Fibroblast of skin of left biceps (primary cell): ENCODE measurements around the gene DMWD.

Experiments used
- DNase-seq, 2 experiments: peaks; one replicate each; pipeline ENCODE4 v3.0.0-alpha.2; 2013; ENCODE audit warnings: low read depth in 2 of 2

Gene DMWD

GRCh38 chr19:45785781-45786532, 6.7 kb downstream of the DMWD start:
- DNase-seq: no peak

GRCh38 chr19:45785097-45785496, 7.5 kb downstream of the DMWD start:
- no peak for DNase-seq

- no peak for DNase-seq
These were observed 8.5 kb downstream of the DMWD start for GRCh38 chr19:45784096-45784495.

DNA sequence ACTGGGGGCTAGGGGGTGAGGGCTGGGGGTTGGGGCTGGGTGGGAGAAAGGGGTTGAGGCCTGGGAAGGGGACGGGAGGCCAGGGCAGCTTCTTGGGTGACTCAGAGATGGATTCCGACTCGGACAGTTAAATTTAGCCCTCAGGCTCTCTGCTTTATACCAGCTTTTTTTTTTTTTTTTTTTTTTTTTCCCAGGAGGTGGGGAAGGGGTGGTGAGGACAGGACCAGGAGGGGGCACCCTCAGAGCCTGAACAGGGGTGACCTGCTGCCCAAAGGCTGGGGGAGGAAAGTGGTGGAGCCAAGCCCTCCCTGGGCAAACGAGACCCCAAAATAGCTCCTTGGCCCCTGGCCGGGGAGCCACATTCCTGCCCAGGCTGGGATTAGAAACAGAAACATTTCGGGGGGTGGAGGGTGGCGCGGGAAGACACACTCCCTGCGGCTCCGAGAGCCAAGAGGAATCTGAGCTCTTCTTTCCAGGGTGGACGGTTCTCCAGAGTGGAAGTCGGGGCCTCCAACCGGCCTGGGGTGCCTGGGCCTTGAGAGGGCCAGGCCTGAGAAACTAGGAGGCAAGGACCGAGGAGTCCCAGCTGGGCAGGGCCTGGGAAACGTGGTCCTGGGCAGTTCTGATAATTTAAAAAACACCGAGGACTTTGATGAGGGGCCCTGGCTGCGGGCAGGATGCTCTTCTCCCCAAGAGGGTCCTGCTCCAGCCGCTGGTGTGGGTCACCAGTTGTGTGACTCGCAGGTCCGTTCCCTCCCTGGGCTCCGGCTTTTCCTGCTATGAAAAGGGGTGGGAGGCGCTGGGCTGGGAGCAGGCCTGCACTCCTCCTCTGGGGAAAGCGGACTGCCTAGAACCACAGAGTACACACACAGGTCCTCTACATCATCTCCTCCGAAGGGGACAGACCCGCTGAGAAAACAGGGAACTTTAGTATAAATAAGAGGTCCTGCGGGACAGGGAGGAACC, 9.5 kb downstream of the DMWD start:
- no peak for DNase-seq

DNA sequence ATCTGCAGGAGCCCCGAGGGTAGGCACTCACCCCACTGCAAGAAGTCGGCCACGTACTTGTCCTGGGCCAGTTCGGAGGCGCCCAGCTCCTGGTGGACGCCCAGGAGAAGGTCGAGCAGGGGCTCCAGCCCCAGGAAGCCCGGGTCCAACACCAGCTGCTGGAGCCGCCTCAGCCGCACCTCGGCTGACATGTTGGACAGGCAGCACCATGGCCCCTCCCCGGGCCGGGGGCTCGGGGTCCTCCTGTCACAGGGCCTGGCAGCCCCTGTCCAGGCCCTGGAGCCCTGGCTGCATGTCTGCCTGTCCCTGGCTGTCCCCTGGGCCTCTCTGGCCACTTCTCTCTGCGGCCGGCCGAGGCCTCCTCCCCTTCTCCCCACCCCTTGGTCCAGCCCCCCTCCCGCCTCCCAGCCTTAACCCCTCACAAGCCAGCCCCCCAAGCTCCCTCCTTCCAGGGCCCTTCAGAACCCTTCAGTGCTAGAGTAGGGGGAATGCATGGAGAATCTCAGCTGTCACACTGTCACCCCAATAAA, 10.4 kb downstream of the DMWD start, which contains the start of gene DMPK:
Gene DMPK, minus strand, starts transcription at position 329 of the 530 bp plus-strand sequence. Its CDS starts 138 bp downstream, at position 191.
- DNase-seq: no peak

DNA sequence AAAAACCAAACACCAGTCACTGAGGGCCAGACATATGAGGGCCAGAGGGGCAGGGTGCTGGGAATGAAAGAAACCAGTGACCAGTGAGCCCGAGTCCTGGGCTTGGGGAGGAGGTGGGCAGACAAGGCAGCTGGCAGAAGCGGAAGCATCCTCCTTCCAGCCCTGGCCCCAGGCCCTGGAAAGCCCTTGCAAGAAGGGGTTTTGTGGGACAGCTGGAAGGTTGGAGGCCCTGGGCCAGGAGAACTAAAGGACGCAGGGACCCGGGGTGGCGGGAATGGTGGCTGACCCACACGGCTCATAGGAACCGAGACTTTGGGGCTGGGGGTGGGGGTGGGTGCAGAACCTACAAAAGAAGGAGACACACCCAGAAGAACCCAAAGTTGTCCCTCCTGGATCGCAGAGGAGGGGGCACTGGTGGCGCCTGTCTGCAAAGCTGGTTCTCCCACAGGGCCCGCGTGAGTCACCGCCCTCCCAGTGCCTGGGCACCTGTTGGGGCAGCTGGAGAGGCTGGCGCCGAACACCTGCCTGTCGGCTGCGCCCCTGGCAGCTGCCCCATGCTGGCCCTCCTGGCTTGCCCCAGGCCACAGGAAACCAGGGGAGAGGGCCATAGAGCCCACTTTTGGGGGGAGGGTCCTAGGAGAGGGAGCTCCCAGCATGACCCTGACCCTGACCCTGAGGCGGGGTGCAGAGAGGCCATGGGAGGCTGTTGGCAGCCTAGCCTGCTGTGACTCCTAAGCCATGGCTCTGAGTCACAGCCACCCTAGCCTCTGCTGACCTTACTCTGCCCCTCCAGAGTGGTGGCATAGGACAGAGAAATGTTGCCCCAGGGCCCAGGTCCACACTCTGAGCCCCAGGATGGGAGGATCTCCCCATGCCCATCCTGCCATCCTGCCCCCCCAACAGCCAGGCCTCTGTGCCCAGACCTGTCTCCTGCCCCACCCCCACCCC, 11.2 kb downstream of the DMWD start:
- no peak for DNase-seq

- DNase-seq: no peak
These were observed 12.0 kb downstream of the DMWD start for GRCh38 chr19:45780448-45781213.

GRCh38 chr19:45780146-45780447, 12.5 kb downstream of the DMWD start:
- no peak for DNase-seq

- peak in 1 of 2 experiments; percentile 28 for DNase-seq
These were observed 13.2 kb downstream of the DMWD start for GRCh38 chr19:45779231-45780145.

- no peak for DNase-seq
These were observed 14.5 kb downstream of the DMWD start for GRCh38 chr19:45778010-45778661.

- no peak for DNase-seq
These were observed 15.2 kb downstream of the DMWD start for GRCh38 chr19:45777395-45777961.

DNA sequence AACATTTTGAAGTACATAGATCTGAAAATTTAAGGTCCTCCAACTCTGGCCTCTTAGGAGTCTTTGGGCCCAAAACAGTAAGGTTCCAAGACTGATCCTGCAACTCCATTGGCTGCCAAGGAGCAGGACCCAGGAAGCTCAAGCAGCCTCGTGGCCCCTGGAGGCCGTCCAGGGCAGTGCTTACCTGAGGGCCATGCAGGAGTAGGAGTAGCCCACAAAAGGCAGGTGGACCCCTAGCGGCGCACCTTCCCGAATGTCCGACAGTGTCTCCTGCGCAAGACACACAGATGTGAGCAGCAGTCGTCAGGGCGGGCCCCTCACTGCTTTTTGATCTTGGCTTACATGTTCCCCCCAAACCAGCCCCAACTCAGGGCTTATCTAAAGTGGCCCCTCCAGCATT, 17.9 kb downstream of the DMWD start:
- no peak for DNase-seq

GRCh38 chr19:45773384-45773783, 19.3 kb downstream of the DMWD start:
- DNase-seq: no peak

GRCh38 chr19:45772912-45773311, 19.7 kb downstream of the DMWD start:
- DNase-seq: no peak

DNA sequence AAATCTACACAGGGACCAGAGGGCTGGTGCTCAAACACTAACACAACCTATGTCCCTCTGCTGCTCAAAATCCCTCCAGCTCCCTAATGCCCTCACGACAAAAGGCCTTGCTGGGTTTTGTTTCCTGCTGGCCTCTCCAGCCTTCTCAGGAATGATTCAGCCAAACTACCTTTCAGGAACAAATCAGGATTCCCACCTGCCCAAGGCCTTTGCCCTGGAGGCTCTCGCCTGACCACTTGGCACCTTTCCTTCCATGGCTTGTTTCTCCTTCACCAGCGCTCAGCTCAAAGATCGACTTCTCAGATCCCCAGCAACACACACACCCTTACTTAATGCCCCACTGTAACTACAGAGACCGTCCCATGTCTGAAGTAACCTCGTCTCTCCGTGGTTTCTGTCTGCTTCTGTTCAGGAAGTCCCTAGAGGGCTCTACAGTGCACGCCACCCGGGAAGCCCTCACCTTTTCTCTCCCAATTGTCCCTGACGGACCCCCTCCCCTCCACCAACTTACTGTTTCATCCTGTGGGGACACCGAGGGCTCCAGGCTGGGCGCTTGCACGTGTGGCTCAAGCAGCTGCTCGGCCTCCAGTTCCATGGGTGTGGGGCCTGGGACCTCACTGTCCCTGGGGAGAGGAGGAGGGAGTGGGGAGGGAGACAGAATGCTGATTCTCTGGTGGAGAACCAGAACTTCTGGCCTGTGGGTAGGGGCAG, 20.4 kb downstream of the DMWD start:
- no peak for DNase-seq

- no peak for DNase-seq
These were observed 21.2 kb downstream of the DMWD start for GRCh38 chr19:45771311-45771933.
